ENCODE results near the gene LRRC9. TPM values are rescaled to one million over a fixed set of nuclear protein-coding genes. Genes with fewer than 3 reads are reported as not detected.

Gene LRRC9
- total RNA-seq, 1 donor from 2014 or later = 1.3 TPM

DNA sequence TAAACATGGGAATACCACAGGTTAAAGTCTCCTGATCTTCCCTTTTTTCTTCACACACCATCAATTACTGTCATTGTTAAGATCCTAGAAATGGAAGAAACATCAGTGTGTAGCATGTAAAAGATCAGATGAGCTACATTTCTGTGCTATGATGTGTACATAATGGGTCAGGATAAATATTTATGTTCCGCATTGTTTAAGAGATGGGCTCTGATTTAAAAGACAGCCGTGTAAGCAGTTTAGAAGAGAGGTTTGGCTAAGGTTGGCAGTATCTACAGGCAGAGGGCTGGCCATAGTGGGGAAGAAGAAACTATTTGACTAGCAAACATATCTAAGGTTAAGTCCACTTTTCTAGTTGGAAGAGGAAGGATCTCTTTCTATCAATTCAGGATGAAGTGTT is 49.4 kb downstream of the LRRC9 start:
- H3K27ac Mint-ChIP-seq (ENCODE audit: unreplicated experiment) = no peak overlapping the region
- TF ChIP-seq CTCF (IDR thresholded peaks at IDR 0.05; ENCODE audit: partially characterized antibody, unreplicated experiment) = no peak

GRCh38 chr14:59981564-59981963 is 61.6 kb downstream of the LRRC9 start:
- Mint-ChIP-seq H3K9me3 (ENCODE audit: unreplicated experiment) (no peaks in the 10 kb centered on the region), H3K4me3 (ENCODE audit: unreplicated experiment) (no peak overlapping the region), H3K36me3 (ENCODE audit: unreplicated experiment) (no peaks in the 10 kb centered on the region), H3K27me3 (ENCODE audit: unreplicated experiment) (no peaks in the 10 kb centered on the region), H3K4me1 (ENCODE audit: low read depth, unreplicated experiment) (no peaks in the 10 kb centered on the region), H3K27ac (ENCODE audit: unreplicated experiment) (no peak overlapping the region)
- TF ChIP-seq CTCF (IDR thresholded peaks at IDR 0.05; ENCODE audit: partially characterized antibody, unreplicated experiment) = no peak
- DNase-seq = no peak

More for the DNA sequence above, 49.4 kb downstream of the LRRC9 start:
- H3K4me1 Mint-ChIP-seq (ENCODE audit: low read depth, unreplicated experiment) = no peaks in the 10 kb centered on the region
- H3K4me3 Mint-ChIP-seq (ENCODE audit: unreplicated experiment) = no peak overlapping the region
- no peaks in the 10 kb centered on the region for H3K36me3 Mint-ChIP-seq (ENCODE audit: unreplicated experiment)
- no peak for DNase-seq
- H3K27me3 Mint-ChIP-seq (ENCODE audit: unreplicated experiment) = no peaks in the 10 kb centered on the region
- peaks cover 1% of the 10 kb centered on the region for H3K9me3 Mint-ChIP-seq (ENCODE audit: unreplicated experiment)

- H3K4me3 Mint-ChIP-seq (ENCODE audit: unreplicated experiment) = no peak overlapping the region
- H3K9me3 Mint-ChIP-seq (ENCODE audit: unreplicated experiment) = no peaks in the 10 kb centered on the region
- H3K27me3 Mint-ChIP-seq (ENCODE audit: unreplicated experiment) = no peaks in the 10 kb centered on the region
- no peak for DNase-seq
- no peak for TF ChIP-seq CTCF (IDR thresholded peaks at IDR 0.05; ENCODE audit: partially characterized antibody, unreplicated experiment)
- H3K4me1 Mint-ChIP-seq (ENCODE audit: low read depth, unreplicated experiment) = no peaks in the 10 kb centered on the region
- no peaks in the 10 kb centered on the region for H3K36me3 Mint-ChIP-seq (ENCODE audit: unreplicated experiment)
- no peak overlapping the region for H3K27ac Mint-ChIP-seq (ENCODE audit: unreplicated experiment)
Measured at GRCh38 chr14:59983048-59983447, 63.1 kb downstream of the LRRC9 start.

DNA sequence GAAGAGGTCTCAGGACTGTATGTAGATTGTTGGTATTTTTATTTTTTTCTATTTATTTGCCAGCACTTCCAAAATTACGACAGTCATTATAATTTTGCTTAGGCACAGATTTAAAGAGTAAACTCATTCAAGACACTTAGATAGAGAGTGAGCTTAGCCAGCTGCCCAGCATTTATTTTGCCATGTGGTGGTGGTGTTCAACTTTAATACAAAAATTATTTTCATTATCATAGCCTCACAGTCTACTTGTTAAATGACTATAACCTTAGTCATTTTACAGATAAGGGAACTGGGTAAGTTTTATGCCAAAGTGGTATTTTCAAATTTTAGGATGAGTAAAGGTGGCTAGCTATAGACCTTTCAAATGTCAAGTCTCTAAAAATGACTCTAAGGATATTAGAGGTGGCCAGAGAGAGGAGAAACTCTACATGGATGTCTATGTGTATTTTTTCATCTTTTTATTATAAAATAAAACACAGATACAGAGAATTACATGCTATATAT is 66.7 kb downstream of the LRRC9 start:
- H3K27ac Mint-ChIP-seq (ENCODE audit: unreplicated experiment) = no peak overlapping the region

DNA sequence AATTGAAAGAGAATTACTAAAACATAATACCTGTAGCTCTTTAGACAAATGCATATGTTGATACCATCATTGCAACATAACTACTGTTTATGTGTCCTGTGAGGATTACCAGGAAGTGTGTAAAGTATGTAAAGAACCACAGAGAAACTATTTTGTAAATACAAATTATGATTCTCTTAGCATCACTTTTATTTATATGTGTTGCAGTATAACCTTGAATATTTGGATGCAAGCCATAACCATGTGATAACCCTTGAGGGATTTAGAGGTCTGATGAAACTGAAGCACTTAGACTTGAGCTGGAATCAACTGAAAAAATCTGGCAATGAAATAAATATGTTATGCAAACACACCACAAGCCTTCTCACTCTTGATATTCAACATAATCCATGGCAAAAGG is 77.5 kb downstream of the LRRC9 start:
- TF ChIP-seq CTCF (IDR thresholded peaks at IDR 0.05; ENCODE audit: partially characterized antibody, unreplicated experiment) = no peak
- Mint-ChIP-seq H3K4me3 (ENCODE audit: unreplicated experiment) (no peak overlapping the region), H3K9me3 (ENCODE audit: unreplicated experiment) (peaks cover 2% of the 10 kb centered on the region), H3K4me1 (ENCODE audit: low read depth, unreplicated experiment) (no peaks in the 10 kb centered on the region), H3K36me3 (ENCODE audit: unreplicated experiment) (no peaks in the 10 kb centered on the region), H3K27me3 (ENCODE audit: unreplicated experiment) (no peaks in the 10 kb centered on the region), H3K27ac (ENCODE audit: unreplicated experiment) (no peak overlapping the region)
- DNase-seq = no peak

More for the DNA sequence above, 66.7 kb downstream of the LRRC9 start:
- H3K4me1 Mint-ChIP-seq (ENCODE audit: low read depth, unreplicated experiment) = no peaks in the 10 kb centered on the region
- peaks cover 15% of the 10 kb centered on the region for H3K36me3 Mint-ChIP-seq (ENCODE audit: unreplicated experiment)
- TF ChIP-seq CTCF (IDR thresholded peaks at IDR 0.05; ENCODE audit: partially characterized antibody, unreplicated experiment) = no peak
- no peaks in the 10 kb centered on the region for H3K27me3 Mint-ChIP-seq (ENCODE audit: unreplicated experiment)
- H3K4me3 Mint-ChIP-seq (ENCODE audit: unreplicated experiment) = no peak overlapping the region
- peaks cover 3% of the 10 kb centered on the region for H3K9me3 Mint-ChIP-seq (ENCODE audit: unreplicated experiment)
- DNase-seq = no peak

Measured in glutamatergic neuron (in vitro differentiated cells).